Heart right ventricle (tissue), 16 donors: ENCODE data around the gene MAL. TPM values are rescaled to one million over a fixed set of nuclear protein-coding genes. Genes with fewer than 3 reads are reported as not detected.

Experiments used
- ATAC-seq, 8 donors: fragments of 200-7000 bp; cut with Tn5 transposase; one replicate each; pipeline ENCODE4 v1.9.1; 2020; ENCODE audit warnings: mild to moderate bottlenecking in 8 of 8, moderate library complexity in 8 of 8, moderate number of reproducible peaks in 1 of 8
- DNase-seq, 2 donors: peaks; one replicate each; pipeline ENCODE4 v3.0.0-alpha.2; 2020
- H3K27ac ChIP-seq, 10 donors: fragments of 200-600 bp; sonication (generic) in 2 of 10; one replicate each; pipeline versions ENCODE4 v1.5.0 to v1.8.0; 2020 to 2022; ENCODE audit warnings: mild to moderate bottlenecking in 3 of 10
- H3K27me3 ChIP-seq, 7 donors: fragments of 200-600 bp; one replicate each; pipeline ENCODE4 v1.8.0; 2021 to 2022; ENCODE audit warnings: mild to moderate bottlenecking in 2 of 7
- H3K36me3 ChIP-seq, 9 donors: fragments of 200-600 bp; sonication (generic) in 1 of 9; one replicate each; pipeline versions ENCODE4 v1.5.0 to v1.8.0; 2020 to 2022; ENCODE audit warnings: mild to moderate bottlenecking in 2 of 9
- H3K4me1 ChIP-seq, 9 donors: fragments of 200-600 bp; sonication (generic) in 1 of 9; one replicate each; pipeline versions ENCODE4 v1.5.0 to v1.8.0; 2020 to 2022; ENCODE audit warnings: mild to moderate bottlenecking in 4 of 9
- H3K4me3 ChIP-seq, 10 donors: fragments of 200-600 bp; sonication (generic) in 2 of 10; one replicate each; pipeline versions ENCODE4 v1.5.0 to v1.8.0; 2020 to 2022; ENCODE audit warnings: mild to moderate bottlenecking in 7 of 10, moderate library complexity in 2 of 10
- H3K9me3 ChIP-seq, 11 donors: fragments of 200-600 bp in 10 of 11; sonication (generic) in 2 of 11; one replicate each; pipeline versions ENCODE4 v1.5.0 to v1.8.0; 2013 to 2022; ENCODE audit warnings: mild to moderate bottlenecking in 2 of 11, control low read depth in 1 of 11, moderate library complexity in 1 of 11
- WGBS, 2 donors: extraction: QIAGEN DNeasy Blood & Tissue Kit; methylation state at CpG; one replicate each; pipeline ENCODE4 v1.1.7; 2013; ENCODE audit warnings: inconsistent platforms in 1 of 2; 5-methylcytosine and 5-hydroxymethylcytosine counted together
- intact Hi-C, 10 donors: fragments of 100-400 bp; cut with DNase I; formaldehyde crosslinking; loops; one replicate each; pipeline versions ENCODE4 v1.11.1 to v1.14.2; 2022
- polyA plus RNA-seq, 2 donors: library from polyadenylated mRNA; stranded (reverse); fragments of 200-250 nt; gene quantifications; one replicate each; pipeline ENCODE4 v1.2.3, GENCODE V29; 2013
- total RNA-seq, 10 donors: library from RNA; stranded (reverse); fragmentation: NEBNext Ultra II Directional in 3 of 10; extraction: Animal tissue kit (Norgen Biotek cat#: 25700) in 3 of 10; gene quantifications; one replicate each; pipeline versions ENCODE4 v1.2.1 to v1.2.4, GENCODE V29; 2021 to 2023
- TF ChIP-seq, protein P1 (sequence below), 9 donors: fragments of 200-600 bp; sonication (generic) in 2 of 9; IDR thresholded peaks; one replicate each; pipeline versions ENCODE4 v1.5.0 to v1.8.0; 2021 to 2022; ENCODE audit warnings: antibody characterized with exemption in 9 of 9, mild to moderate bottlenecking in 5 of 9, moderate library complexity in 1 of 9
- donor health status: Arrhythmogenic right ventricular cardiomyopathy.
- donor health status: ischemic (EF 13 %, LVEDD 7.1; RV severe dilation, severe dysfunction).
- donor health status: healthy with polysubstance abuse.
- donor health status: DM: no; HTN: yes; CAD: no.
- donor health status: DM: no; HTN: no; CAD: no.
- donor health status: ischemic (EF 25% LVEDD 6.9; RV normal size, moderate dysfunction).
- donor health status: ischemic (EF 25% LVEDD 5.7; RV mildly dilated, moderate dysfunction).
- donor health status: healthy.
- donor health status: DM: yes; HTN: yes; CAD: no.
- donor health status: Ischemic cardiomyopathy.
- donor health status: ischemic (EF 35%, LVEDD 5.7; RV mildly dilated, moderate dysfunction).
- donor health status: nonischemic (EF 11% LVEDD 7.7; RV severe dilation, severe dysfunction).
- donor health status: DM: yes; HTN: yes; CAD: no.
- donor health status: PGD.
- donor health status: ischemic (EF 29% LVEDD 5.4; RV normal size, mild dysfunction).
- donor health status: nonischemic (EF 23%, LVEDD 6.1; RV moderate dilation, normal function).

Gene MAL
- total and polyA plus RNA-seq, 12 donors = 1.5 to 10.5 (median 3.6) TPM

DNA sequence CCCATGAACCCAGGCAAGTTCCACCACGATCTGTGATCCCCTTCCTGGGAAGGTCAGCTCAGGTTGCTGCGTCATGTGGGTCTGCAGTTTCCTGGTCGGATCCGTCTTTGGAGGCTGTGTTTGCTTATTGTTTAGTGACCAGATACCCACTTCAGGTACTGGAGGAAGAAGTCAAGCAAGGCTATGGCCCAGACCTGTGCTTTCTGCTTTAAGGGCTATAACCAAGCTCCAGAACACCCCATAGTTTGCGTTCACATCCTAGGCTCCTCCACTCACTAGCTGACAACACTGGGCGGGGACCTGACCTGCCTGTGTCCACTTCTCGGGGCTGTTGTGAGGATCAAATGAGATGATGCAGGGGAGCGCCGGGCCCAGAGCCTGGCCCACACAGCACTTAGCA lies 44.0 kb downstream of the MAL start:
- WGBS, 2 donors = 73 to 75% methylated on average over 9 of the region's 9 CpGs
- intact Hi-C loops = no loop called here
- Histone ChIP-seq H3K4me3 (no peak overlapping the region), H3K27me3 (peaks cover 0 to 37% (median 32%) of the 10 kb centered on the region in 7 donors), H3K36me3 (no peaks in the 10 kb centered on the region), H3K4me1 (no peaks in the 10 kb centered on the region), H3K27ac (no peak overlapping the region), H3K9me3 (no peaks in the 10 kb centered on the region)
- DNase-seq (no peak), ATAC-seq (no peak)
- TF ChIP-seq, protein P1, sequence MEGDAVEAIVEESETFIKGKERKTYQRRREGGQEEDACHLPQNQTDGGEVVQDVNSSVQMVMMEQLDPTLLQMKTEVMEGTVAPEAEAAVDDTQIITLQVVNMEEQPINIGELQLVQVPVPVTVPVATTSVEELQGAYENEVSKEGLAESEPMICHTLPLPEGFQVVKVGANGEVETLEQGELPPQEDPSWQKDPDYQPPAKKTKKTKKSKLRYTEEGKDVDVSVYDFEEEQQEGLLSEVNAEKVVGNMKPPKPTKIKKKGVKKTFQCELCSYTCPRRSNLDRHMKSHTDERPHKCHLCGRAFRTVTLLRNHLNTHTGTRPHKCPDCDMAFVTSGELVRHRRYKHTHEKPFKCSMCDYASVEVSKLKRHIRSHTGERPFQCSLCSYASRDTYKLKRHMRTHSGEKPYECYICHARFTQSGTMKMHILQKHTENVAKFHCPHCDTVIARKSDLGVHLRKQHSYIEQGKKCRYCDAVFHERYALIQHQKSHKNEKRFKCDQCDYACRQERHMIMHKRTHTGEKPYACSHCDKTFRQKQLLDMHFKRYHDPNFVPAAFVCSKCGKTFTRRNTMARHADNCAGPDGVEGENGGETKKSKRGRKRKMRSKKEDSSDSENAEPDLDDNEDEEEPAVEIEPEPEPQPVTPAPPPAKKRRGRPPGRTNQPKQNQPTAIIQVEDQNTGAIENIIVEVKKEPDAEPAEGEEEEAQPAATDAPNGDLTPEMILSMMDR (IDR thresholded peaks at IDR 0.05) = no peak

DNA sequence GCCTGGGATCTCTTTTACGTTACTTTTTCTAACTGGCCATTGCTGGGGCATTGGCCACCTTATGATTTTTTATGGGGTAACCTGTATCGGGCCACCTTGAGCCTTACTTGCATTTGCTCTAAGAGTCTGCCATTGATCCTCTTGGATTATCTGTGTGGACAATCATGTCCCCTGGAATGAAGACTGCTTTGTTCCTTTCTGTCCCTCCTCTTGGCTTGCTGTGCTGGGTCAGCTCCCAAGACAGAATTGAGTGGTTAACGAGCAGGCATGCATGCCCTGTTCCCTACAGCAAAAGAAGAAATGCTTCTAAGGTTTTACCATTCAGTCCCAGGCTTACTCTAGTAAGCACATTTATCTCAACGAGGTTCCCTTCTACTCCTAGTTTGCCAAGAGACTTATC lies 46.3 kb downstream of the MAL start:
- ATAC-seq (no peak), DNase-seq (no peak)
- no peak overlapping the region for H3K27ac ChIP-seq
- no peak overlapping the region for H3K4me3 ChIP-seq
- intact Hi-C loops = loop anchor here in 2 of 10 donors (10.0 kb wide), 1 partner anchor 47 kb away; the partner anchor contains the start of gene MAL (in 2 of the 2)
- no peaks in the 10 kb centered on the region for H3K9me3 ChIP-seq
- peaks cover 5 to 54% (median 46%) of the 10 kb centered on the region in 7 donors for H3K27me3 ChIP-seq
- H3K4me1 ChIP-seq = peaks cover 0 to 6% (median 4%) of the 10 kb centered on the region in 9 donors
- 76 to 77% methylated on average over 4 of the region's 4 CpGs for WGBS, 2 donors
- H3K36me3 ChIP-seq = no peaks in the 10 kb centered on the region
- TF ChIP-seq, protein P1 (IDR thresholded peaks at IDR 0.05) = no peak

DNA sequence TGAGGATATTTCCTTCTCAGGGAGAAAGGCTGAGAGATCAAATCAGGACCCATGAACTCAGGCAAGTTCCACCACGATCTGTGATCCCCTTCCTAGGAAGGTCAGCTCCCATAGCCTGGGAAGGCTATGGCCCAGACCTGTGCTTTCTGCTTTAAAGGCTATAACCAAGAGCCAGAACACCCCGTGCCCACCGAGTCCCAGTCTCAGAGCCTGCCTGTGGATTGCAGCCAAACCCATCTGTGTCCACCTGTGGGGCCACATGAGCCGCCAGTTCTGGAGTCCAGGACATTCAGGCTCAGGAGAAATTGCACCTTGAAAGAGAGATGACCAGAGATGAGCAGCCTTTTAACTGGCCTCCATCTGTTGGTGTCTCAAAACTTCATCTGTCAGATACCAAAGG lies 46.9 kb downstream of the MAL start:
- Histone ChIP-seq H3K27me3 (peaks cover 5 to 60% (median 50%) of the 10 kb centered on the region in 7 donors), H3K9me3 (no peaks in the 10 kb centered on the region), H3K27ac (no peak overlapping the region), H3K36me3 (no peaks in the 10 kb centered on the region), H3K4me1 (peaks cover 0 to 10% (median 9%) of the 10 kb centered on the region in 9 donors), H3K4me3 (no peak overlapping the region)
- DNase-seq = no peak
- ATAC-seq = no peak
- intact Hi-C loops = loop anchor here in 2 of 10 donors (10.0 kb wide), 1 partner anchor 48 kb away; the partner anchor contains the start of gene MAL (in 2 of the 2)
- TF ChIP-seq, protein P1 (IDR thresholded peaks at IDR 0.05) = no peak
- WGBS, 2 donors = 71 to 81% methylated on average over 4 of the region's 4 CpGs

DNA sequence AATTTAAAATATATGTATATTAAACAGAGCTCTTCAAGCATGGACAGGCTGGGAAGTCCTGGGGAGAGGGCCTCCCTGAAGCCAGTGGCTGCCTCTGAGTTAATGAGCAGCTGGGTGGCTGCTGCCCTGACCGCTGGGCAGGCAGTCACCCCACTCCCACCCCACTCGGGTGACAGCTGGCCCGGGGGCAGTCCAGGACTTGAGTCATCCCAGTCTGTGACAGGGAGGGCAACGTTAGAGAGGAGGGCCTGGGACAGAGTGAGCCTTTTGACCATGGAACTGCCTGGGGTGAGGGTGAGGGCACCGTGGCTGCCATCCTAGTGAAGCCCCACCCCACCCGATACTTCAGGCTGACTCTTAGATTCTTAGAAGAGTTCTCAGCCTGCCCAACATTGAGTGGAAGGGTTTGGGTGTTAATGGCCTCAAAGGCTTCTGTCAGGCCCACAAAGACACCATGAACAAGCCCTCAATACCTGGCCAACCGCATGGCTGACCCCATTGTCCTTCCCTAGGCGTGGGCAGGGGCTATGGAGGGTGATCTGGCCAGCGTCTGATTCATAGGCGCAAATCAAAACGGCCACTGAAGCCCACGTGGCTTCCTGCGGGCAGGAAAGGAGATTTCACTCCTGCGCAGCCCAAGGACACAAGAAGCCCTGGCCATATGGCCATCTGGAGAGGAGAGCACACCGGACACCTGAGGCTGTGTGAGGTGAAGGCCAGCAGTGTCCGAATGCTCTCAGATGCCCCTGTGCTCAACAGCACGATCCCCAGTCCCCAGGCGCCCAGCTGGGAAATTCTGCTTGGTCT lies 48.6 kb downstream of the MAL start:
- TF ChIP-seq, protein P1 (IDR thresholded peaks at IDR 0.05) = no peak
- 77 to 85% methylated on average over 18 of the region's 18 CpGs for WGBS, 2 donors
- no peak for DNase-seq
- no peaks in the 10 kb centered on the region for H3K9me3 ChIP-seq
- H3K4me3 ChIP-seq = no peak overlapping the region
- peak overlapping the region in 1 of 10 donors; percentile 71 for H3K27ac ChIP-seq
- H3K27me3 ChIP-seq = peaks cover 5 to 60% (median 50%) of the 10 kb centered on the region in 7 donors
- H3K36me3 ChIP-seq = no peaks in the 10 kb centered on the region
- H3K4me1 ChIP-seq = peaks cover 0 to 10% (median 9%) of the 10 kb centered on the region in 9 donors
- ATAC-seq = no peak
- intact Hi-C loops = loop anchor here in 2 of 10 donors (10.0 kb wide), 1 partner anchor 49 kb away; the partner anchor contains the start of gene MAL (in 2 of the 2)
